K562 (cell line): ENCODE results near the gene MYO18A. TPM values are rescaled to one million over a fixed set of nuclear protein-coding genes. Genes with fewer than 3 reads are reported as not detected.

Experiments used
- CHCHD3 ChIP-seq: fragments of 250-450 bp; sonication (Bioruptor Pico); IDR thresholded peaks from 2 replicates; pipeline ENCODE4 v2.1.2; 2022; ENCODE audit warnings: mild to moderate bottlenecking
- CTBP1 ChIP-seq: fragments of 450-650 bp; IDR thresholded peaks from 2 replicates; pipeline ENCODE4 v1.6.1; 2016; ENCODE audit warnings: borderline replicate concordance
- CXXC5 ChIP-seq: fragments of 250-450 bp; sonication (Bioruptor Pico); IDR thresholded peaks from 2 replicates; pipeline ENCODE4 v1.8.0; 2022; ENCODE audit warnings: inconsistent platforms, mild to moderate bottlenecking, moderate library complexity
- FOXA3 ChIP-seq, 2 experiments: fragments of 450-650 bp in 1 of 2; sonication (generic) in 1 of 2; formaldehyde crosslinking; IDR thresholded peaks in 1 of 2; conservative IDR thresholded peaks in 1 of 2; 2 replicates each; pipeline versions ENCODE4 v1.4.0 to v1.8.0; 2020 to 2022; ENCODE audit warnings: mild to moderate bottlenecking in 2 of 2, missing genetic modification reagents in 1 of 2
- HDAC1 ChIP-seq, 2 experiments: fragments of 450-650 bp; IDR thresholded peaks; 2 replicates each; pipeline ENCODE4 v1.6.1; 2016 to 2017; ENCODE audit warnings: inconsistent platforms in 1 of 2, mild to moderate bottlenecking in 1 of 2, moderate library complexity in 1 of 2
- NFIX ChIP-seq: fragments of 250-450 bp; sonication (Bioruptor Pico); IDR thresholded peaks from 2 replicates; pipeline ENCODE4 v1.4.0; 2020; ENCODE audit warnings: low read depth, mild to moderate bottlenecking, moderate library complexity
- NRF1 ChIP-seq, 2 experiments: fragments of 450-650 bp; IDR thresholded peaks in 1 of 2; conservative IDR thresholded peaks in 1 of 2; 2 replicates each; pipeline ENCODE4 v1.6.1; 2014; ENCODE audit warnings: mild to moderate bottlenecking in 2 of 2
- PHF21A ChIP-seq: fragments of 450-650 bp; IDR thresholded peaks from 2 replicates; pipeline ENCODE4 v1.6.1; 2017; ENCODE audit warnings: low read depth, borderline replicate concordance
- RNF2 ChIP-seq: sonication (generic); IDR thresholded peaks from 2 replicates; pipeline ENCODE4 v1.6.1; 2016
- SMARCB1 ChIP-seq: IDR thresholded peaks from 2 replicates; pipeline ENCODE4 v1.6.1; 2011; ENCODE audit warnings: improper control_type of control experiment, low read depth; ENCODE audit not compliant: insufficient read length
- TARDBP ChIP-seq: fragments of 450-650 bp; IDR thresholded peaks from 2 replicates; pipeline ENCODE4 v1.6.1; 2016
- XRCC5 ChIP-seq: fragments of 200-400 bp; formaldehyde crosslinking; IDR thresholded peaks from 2 replicates; pipeline ENCODE4 v1.6.1; 2017; ENCODE audit warnings: low read depth, mild to moderate bottlenecking, low read length
- ZNF561 ChIP-seq: fragments of 450-650 bp; formaldehyde crosslinking; conservative IDR thresholded peaks from 2 replicates; pipeline ENCODE4 v1.4.0; 2020; ENCODE audit warnings: mild to moderate bottlenecking, moderate library complexity
- polyA plus RNA-seq, 8 experiments: library from polyadenylated mRNA; depleted of rRNA in 4 of 8; stranded (reverse) in 5 of 8; unstranded in 3 of 8; fragments of >200 nt; fragmentation: Nextera tagmentation in 2 of 8; fragmentation: Illumina TruSeq in 1 of 8; extraction: Ambion mirVana in 2 of 8; extraction: Trizol in 1 of 8; gene quantifications; 2 replicates each; pipeline versions ENCODE4 v1.2.1 to v1.2.3, GENCODE V29; 2011 to 2014; ENCODE audit warnings: inconsistent platforms in 1 of 8, missing spikeins in 1 of 8
- total RNA-seq, 7 experiments: library from RNA; depleted of rRNA in 6 of 7; stranded (reverse); fragments of >200 nt in 6 of 7; fragmentation: Illumina TruSeq in 2 of 7; extraction: Trizol in 2 of 7; gene quantifications; 2 replicates each; pipeline versions ENCODE4 v1.2.1 to v1.2.3, GENCODE V29; 2011 to 2021; ENCODE audit warnings: low replicate concordance in 1 of 7
- TF ChIP-seq, protein P1 (sequence below): IDR thresholded peaks from 3 replicates; pipeline ENCODE4 v1.6.1; 2011; ENCODE audit warnings: borderline replicate concordance, mild to moderate bottlenecking; ENCODE audit not compliant: insufficient read length, insufficient read depth
- TF ChIP-seq, protein P2 (sequence below): fragments of 250-450 bp; sonication (Bioruptor Pico); IDR thresholded peaks from 2 replicates; pipeline ENCODE4 v1.6.1; 2021; ENCODE audit warnings: mild to moderate bottlenecking
- TF ChIP-seq, protein P3 (sequence below), 3 experiments: fragments of 200-800 bp in 1 of 3; fragments of 250-450 bp in 1 of 3; fragments of 450-650 bp in 1 of 3; sonication (Bioruptor Pico) in 1 of 3; sonication (Bioruptor generic) in 1 of 3; formaldehyde crosslinking in 1 of 3; IDR thresholded peaks; 2 replicates each; pipeline versions ENCODE4 v1.6.1 to v1.8.0; 2016 to 2022; ENCODE audit warnings: mild to moderate bottlenecking in 2 of 3, missing genetic modification characterization in 2 of 3, missing compliant biosample characterization in 1 of 3, moderate library complexity in 1 of 3
- TF ChIP-seq, protein P4 (sequence below): sonication (generic); formaldehyde crosslinking; IDR thresholded peaks from 2 replicates; pipeline ENCODE4 v1.8.1; 2023; ENCODE audit warnings: mild to moderate bottlenecking, missing genetic modification reagents, moderate library complexity
- TF ChIP-seq, protein P5 (sequence below): fragments of 450-650 bp; formaldehyde crosslinking; IDR thresholded peaks from 2 replicates; pipeline ENCODE4 v1.4.0; 2022; ENCODE audit warnings: missing genetic modification characterization
- TF ChIP-seq, protein P6 (sequence below): sonication (generic); formaldehyde crosslinking; IDR thresholded peaks from 2 replicates; pipeline ENCODE4 v1.8.0; 2022; ENCODE audit warnings: mild to moderate bottlenecking, low read depth, missing genetic modification reagents

MYO18A gene
- total and polyA plus RNA-seq, 9 of the 15 experiments (the other 6 are each of a cell fraction or from before 2014, with no cell fraction given): 2.5 to 65.4 (median 17.1) TPM

DNA sequence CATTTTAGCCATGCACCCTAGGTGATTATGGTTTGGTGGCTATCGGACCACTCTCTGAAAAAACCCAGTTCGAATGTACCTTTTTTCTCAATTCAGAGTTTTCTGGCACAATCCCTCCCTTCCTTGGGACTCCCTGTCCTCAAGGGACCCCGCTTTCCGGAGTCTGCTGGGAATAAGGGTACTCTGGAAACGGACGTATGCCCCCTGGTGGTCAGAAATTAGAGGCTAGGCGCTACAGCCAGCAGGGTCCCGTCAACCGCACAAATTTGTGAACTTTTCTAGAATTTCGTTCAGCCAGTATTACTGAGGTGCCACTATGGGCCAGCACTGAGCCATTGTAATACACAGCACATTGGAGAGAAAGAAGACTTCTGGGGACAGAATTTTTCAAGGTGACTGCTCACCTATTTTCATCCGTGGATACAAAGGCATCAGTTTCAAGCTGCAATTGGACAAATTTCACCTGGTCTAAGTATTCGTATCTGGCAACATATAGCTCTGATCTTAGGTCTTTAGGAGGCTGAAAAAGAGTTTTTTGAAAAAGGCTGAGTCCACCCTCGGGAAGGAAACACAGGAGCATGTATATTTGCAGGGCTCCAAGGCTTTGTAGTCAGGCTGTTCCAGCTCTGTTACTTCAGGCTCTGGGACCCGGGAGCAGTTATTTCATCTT is 39.3 kb upstream of the MYO18A start (continued):
- TF ChIP-seq FOXA3 (CRISPR knock-in tag; conservative IDR thresholded peaks at IDR 0.05 in 1 of 2, IDR thresholded peaks at IDR 0.05 in 1 of 2): no peak
- peak; percentile 51; the same call in 1 of the 2 replicates for TF ChIP-seq CTBP1
- TF ChIP-seq, protein P1, sequence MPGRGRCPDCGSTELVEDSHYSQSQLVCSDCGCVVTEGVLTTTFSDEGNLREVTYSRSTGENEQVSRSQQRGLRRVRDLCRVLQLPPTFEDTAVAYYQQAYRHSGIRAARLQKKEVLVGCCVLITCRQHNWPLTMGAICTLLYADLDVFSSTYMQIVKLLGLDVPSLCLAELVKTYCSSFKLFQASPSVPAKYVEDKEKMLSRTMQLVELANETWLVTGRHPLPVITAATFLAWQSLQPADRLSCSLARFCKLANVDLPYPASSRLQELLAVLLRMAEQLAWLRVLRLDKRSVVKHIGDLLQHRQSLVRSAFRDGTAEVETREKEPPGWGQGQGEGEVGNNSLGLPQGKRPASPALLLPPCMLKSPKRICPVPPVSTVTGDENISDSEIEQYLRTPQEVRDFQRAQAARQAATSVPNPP: no peak
- 0 out of 2 replicates have a peak, but pooled peaks have one; percentile 54 for TF ChIP-seq TARDBP
- no peak for TF ChIP-seq SMARCB1
- no peak for TF ChIP-seq RNF2
- TF ChIP-seq HDAC1 (IDR thresholded peaks at IDR 0.05): no peak
- TF ChIP-seq CHCHD3: no peak
- TF ChIP-seq CXXC5: peak; percentile 18; the same call in 1 of the 2 replicates
- TF ChIP-seq, protein P2, sequence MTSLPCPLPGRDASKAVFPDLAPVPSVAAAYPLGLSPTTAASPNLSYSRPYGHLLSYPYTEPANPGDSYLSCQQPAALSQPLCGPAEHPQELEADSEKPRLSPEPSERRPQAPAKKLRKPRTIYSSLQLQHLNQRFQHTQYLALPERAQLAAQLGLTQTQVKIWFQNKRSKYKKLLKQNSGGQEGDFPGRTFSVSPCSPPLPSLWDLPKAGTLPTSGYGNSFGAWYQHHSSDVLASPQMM (CRISPR knock-in tag): no peak
- peak in 1 of 2 experiments; percentile 5; a peak in 1 of 4 replicates for TF ChIP-seq NRF1 (conservative IDR thresholded peaks at IDR 0.05 in 1 of 2, IDR thresholded peaks at IDR 0.05 in 1 of 2)
- peak; percentile 80 for TF ChIP-seq XRCC5
- TF ChIP-seq, protein P3, sequence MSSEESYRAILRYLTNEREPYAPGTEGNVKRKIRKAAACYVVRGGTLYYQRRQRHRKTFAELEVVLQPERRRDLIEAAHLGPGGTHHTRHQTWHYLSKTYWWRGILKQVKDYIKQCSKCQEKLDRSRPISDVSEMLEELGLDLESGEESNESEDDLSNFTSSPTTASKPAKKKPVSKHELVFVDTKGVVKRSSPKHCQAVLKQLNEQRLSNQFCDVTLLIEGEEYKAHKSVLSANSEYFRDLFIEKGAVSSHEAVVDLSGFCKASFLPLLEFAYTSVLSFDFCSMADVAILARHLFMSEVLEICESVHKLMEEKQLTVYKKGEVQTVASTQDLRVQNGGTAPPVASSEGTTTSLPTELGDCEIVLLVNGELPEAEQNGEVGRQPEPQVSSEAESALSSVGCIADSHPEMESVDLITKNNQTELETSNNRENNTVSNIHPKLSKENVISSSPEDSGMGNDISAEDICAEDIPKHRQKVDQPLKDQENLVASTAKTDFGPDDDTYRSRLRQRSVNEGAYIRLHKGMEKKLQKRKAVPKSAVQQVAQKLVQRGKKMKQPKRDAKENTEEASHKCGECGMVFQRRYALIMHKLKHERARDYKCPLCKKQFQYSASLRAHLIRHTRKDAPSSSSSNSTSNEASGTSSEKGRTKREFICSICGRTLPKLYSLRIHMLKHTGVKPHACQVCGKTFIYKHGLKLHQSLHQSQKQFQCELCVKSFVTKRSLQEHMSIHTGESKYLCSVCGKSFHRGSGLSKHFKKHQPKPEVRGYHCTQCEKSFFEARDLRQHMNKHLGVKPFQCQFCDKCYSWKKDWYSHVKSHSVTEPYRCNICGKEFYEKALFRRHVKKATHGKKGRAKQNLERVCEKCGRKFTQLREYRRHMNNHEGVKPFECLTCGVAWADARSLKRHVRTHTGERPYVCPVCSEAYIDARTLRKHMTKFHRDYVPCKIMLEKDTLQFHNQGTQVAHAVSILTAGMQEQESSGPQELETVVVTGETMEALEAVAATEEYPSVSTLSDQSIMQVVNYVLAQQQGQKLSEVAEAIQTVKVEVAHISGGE (CRISPR knock-in tag; IDR thresholded peaks at IDR 0.05): no peak
- no peak for TF ChIP-seq PHF21A
- TF ChIP-seq ZNF561 (CRISPR knock-in tag): no peak
- TF ChIP-seq, protein P4, sequence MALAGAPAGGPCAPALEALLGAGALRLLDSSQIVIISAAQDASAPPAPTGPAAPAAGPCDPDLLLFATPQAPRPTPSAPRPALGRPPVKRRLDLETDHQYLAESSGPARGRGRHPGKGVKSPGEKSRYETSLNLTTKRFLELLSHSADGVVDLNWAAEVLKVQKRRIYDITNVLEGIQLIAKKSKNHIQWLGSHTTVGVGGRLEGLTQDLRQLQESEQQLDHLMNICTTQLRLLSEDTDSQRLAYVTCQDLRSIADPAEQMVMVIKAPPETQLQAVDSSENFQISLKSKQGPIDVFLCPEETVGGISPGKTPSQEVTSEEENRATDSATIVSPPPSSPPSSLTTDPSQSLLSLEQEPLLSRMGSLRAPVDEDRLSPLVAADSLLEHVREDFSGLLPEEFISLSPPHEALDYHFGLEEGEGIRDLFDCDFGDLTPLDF: 0 out of 2 replicates have a peak, but pooled peaks have one; percentile 47
- no peak for TF ChIP-seq NFIX (CRISPR knock-in tag)
- TF ChIP-seq, protein P5, sequence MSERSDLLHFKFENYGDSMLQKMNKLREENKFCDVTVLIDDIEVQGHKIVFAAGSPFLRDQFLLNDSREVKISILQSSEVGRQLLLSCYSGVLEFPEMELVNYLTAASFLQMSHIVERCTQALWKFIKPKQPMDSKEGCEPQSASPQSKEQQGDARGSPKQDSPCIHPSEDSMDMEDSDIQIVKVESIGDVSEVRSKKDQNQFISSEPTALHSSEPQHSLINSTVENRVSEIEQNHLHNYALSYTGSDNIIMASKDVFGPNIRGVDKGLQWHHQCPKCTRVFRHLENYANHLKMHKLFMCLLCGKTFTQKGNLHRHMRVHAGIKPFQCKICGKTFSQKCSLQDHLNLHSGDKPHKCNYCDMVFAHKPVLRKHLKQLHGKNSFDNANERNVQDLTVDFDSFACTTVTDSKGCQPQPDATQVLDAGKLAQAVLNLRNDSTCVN (CRISPR knock-in tag): no peak
- TF ChIP-seq, protein P6, sequence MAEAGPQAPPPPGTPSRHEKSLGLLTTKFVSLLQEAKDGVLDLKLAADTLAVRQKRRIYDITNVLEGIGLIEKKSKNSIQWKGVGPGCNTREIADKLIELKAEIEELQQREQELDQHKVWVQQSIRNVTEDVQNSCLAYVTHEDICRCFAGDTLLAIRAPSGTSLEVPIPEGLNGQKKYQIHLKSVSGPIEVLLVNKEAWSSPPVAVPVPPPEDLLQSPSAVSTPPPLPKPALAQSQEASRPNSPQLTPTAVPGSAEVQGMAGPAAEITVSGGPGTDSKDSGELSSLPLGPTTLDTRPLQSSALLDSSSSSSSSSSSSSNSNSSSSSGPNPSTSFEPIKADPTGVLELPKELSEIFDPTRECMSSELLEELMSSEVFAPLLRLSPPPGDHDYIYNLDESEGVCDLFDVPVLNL (CRISPR knock-in tag): no peak
